Neural progenitor cell (in vitro differentiated cells): ENCODE results near the gene SMU1.

Experiments
- CTCF ChIP-seq: fragments of 200-600 bp; sonication (generic); IDR thresholded peaks from 2 replicates; pipeline ENCODE4 v1.5.1; 2017; ENCODE audit warnings: antibody characterized with exemption, mild to moderate bottlenecking
- EZH2 ChIP-seq: fragments of 200-600 bp; sonication (generic); IDR thresholded peaks from 2 replicates; pipeline ENCODE4 v1.6.1; 2017; ENCODE audit warnings: antibody characterized with exemption, mild to moderate bottlenecking, moderate library complexity

- TF ChIP-seq CTCF (no peak), EZH2 (no peak)
Measured at GRCh38 chr9:33101104-33101951, 24.9 kb upstream of the SMU1 start.
